HL-60 (cell line): ENCODE measurements around the gene NRP2.

Experiments used
- GABPA ChIP-seq: IDR thresholded peaks from 2 replicates; pipeline ENCODE4 v1.6.1; 2012; ENCODE audit warnings: low read depth
- POLR2AphosphoS5 ChIP-seq: IDR thresholded peaks from 2 replicates; pipeline ENCODE4 v1.6.1; 2012; ENCODE audit warnings: low read depth
- TF ChIP-seq, protein P1 (sequence below): IDR thresholded peaks from one replicate; pipeline ENCODE4 v1.5.1; 2011; ENCODE audit warnings: low read length, control low read depth, inconsistent platforms; ENCODE audit not compliant: insufficient read depth
- TF ChIP-seq, protein P2 (sequence below): IDR thresholded peaks from 2 replicates; pipeline ENCODE4 v1.6.1; 2012; ENCODE audit warnings: low read depth; ENCODE audit not compliant: insufficient replicate concordance

DNA sequence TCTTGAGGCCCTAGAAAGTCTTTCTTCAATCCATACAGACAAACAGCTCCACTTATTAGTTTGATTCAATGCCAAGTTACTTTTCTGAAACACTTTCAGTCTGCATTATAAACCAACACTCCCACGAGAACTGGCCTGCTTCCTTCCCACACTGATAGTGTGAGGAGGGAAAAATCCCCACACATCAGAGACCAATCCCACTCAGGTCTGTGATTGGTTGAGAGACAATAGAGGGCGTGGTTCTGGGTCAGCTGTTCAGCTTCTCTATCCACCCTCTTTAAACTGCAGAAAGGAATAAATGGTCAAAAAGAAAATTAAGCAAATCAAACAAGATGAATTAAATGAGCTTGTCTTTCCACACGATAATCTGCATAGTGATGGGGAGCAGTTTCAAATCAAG, 152.5 kb downstream of the NRP2 start:
- TF ChIP-seq, protein P1, sequence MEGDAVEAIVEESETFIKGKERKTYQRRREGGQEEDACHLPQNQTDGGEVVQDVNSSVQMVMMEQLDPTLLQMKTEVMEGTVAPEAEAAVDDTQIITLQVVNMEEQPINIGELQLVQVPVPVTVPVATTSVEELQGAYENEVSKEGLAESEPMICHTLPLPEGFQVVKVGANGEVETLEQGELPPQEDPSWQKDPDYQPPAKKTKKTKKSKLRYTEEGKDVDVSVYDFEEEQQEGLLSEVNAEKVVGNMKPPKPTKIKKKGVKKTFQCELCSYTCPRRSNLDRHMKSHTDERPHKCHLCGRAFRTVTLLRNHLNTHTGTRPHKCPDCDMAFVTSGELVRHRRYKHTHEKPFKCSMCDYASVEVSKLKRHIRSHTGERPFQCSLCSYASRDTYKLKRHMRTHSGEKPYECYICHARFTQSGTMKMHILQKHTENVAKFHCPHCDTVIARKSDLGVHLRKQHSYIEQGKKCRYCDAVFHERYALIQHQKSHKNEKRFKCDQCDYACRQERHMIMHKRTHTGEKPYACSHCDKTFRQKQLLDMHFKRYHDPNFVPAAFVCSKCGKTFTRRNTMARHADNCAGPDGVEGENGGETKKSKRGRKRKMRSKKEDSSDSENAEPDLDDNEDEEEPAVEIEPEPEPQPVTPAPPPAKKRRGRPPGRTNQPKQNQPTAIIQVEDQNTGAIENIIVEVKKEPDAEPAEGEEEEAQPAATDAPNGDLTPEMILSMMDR: no peak
- TF ChIP-seq, protein P2, sequence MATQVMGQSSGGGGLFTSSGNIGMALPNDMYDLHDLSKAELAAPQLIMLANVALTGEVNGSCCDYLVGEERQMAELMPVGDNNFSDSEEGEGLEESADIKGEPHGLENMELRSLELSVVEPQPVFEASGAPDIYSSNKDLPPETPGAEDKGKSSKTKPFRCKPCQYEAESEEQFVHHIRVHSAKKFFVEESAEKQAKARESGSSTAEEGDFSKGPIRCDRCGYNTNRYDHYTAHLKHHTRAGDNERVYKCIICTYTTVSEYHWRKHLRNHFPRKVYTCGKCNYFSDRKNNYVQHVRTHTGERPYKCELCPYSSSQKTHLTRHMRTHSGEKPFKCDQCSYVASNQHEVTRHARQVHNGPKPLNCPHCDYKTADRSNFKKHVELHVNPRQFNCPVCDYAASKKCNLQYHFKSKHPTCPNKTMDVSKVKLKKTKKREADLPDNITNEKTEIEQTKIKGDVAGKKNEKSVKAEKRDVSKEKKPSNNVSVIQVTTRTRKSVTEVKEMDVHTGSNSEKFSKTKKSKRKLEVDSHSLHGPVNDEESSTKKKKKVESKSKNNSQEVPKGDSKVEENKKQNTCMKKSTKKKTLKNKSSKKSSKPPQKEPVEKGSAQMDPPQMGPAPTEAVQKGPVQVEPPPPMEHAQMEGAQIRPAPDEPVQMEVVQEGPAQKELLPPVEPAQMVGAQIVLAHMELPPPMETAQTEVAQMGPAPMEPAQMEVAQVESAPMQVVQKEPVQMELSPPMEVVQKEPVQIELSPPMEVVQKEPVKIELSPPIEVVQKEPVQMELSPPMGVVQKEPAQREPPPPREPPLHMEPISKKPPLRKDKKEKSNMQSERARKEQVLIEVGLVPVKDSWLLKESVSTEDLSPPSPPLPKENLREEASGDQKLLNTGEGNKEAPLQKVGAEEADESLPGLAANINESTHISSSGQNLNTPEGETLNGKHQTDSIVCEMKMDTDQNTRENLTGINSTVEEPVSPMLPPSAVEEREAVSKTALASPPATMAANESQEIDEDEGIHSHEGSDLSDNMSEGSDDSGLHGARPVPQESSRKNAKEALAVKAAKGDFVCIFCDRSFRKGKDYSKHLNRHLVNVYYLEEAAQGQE: no peak
- no peak for TF ChIP-seq POLR2AphosphoS5
- no peak for TF ChIP-seq GABPA
